SK-N-SH treated with all-trans-retinoic acid at 6 μM for 48 hours (cell line): ENCODE measurements around the gene FGFBP2.

ENCODE experiments used
- GLIS3 ChIP-seq: fragments of 250-450 bp; sonication (Bioruptor Pico); IDR thresholded peaks from 2 replicates; pipeline ENCODE4 v1.5.0; 2020; ENCODE audit warnings: mild to moderate bottlenecking, moderate library complexity
- PATZ1 ChIP-seq: fragments of 250-450 bp; sonication (Bioruptor Pico); IDR thresholded peaks from 2 replicates; pipeline ENCODE4 v1.8.0; 2020; ENCODE audit warnings: mild to moderate bottlenecking, moderate library complexity, borderline replicate concordance
- RARB ChIP-seq: fragments of 250-450 bp; sonication (Bioruptor Pico); IDR thresholded peaks from 2 replicates; pipeline ENCODE4 v1.8.0; 2021; ENCODE audit warnings: mild to moderate bottlenecking, moderate library complexity
- ZFP3 ChIP-seq: fragments of 250-450 bp; sonication (Bioruptor Pico); IDR thresholded peaks from 2 replicates; pipeline ENCODE4 v1.5.0; 2020; ENCODE audit warnings: mild to moderate bottlenecking, moderate library complexity
- ZFP30 ChIP-seq: fragments of 450-650 bp; formaldehyde crosslinking; IDR thresholded peaks from 2 replicates; pipeline ENCODE4 v1.5.0; 2022; ENCODE audit warnings: mild to moderate bottlenecking, moderate library complexity
- ZNF70 ChIP-seq: fragments of 450-650 bp; formaldehyde crosslinking; IDR thresholded peaks from 2 replicates; pipeline ENCODE4 v1.5.0; 2020; ENCODE audit warnings: mild to moderate bottlenecking, moderate library complexity
- ZNF8 ChIP-seq: fragments of 450-650 bp; formaldehyde crosslinking; IDR thresholded peaks from 2 replicates; pipeline ENCODE4 v1.5.0; 2020; ENCODE audit warnings: mild to moderate bottlenecking, moderate library complexity

- TF ChIP-seq PATZ1 (CRISPR knock-in tag) (no peak), ZNF8 (CRISPR knock-in tag) (no peak), ZNF70 (CRISPR knock-in tag) (no peak), ZFP3 (CRISPR knock-in tag) (no peak), ZFP30 (CRISPR knock-in tag) (no peak), GLIS3 (CRISPR knock-in tag) (no peak), RARB (CRISPR knock-in tag) (no peak)
Observed at GRCh38 chr4:16005676-16006075, 42.7 kb upstream of the FGFBP2 start.
